ENCODE results near the gene SPHK2.
A peak's percentile ranks its signal among the peaks of the same experiment; 100 is the strongest.

The SPHK2 gene

GRCh38 chr19:48616491-48617056 is 2.7 kb upstream of the SPHK2 start:
- DNase-seq (ENCODE audit: low spot score) = no peak
- in situ Hi-C loops (cut with MboI; ENCODE audit: low pct_unique_long_range_greater_than_20kb, low sequenced_read_pairs, unreplicated experiment) = no loop called here
- no peak for TF ChIP-seq CTCF (IDR thresholded peaks at IDR 0.05; ENCODE audit: extremely low read depth, insufficient read depth, missing control alignments)

- no peak for DNase-seq (ENCODE audit: low spot score)
- in situ Hi-C loops (cut with MboI; ENCODE audit: low pct_unique_long_range_greater_than_20kb, low sequenced_read_pairs, unreplicated experiment) = no loop called here
- no peak for TF ChIP-seq CTCF (IDR thresholded peaks at IDR 0.05; ENCODE audit: extremely low read depth, insufficient read depth, missing control alignments)
Measured at GRCh38 chr19:48617146-48617937, 2.0 kb upstream of the SPHK2 start.

- no peak for DNase-seq (ENCODE audit: low spot score)
- in situ Hi-C loops (cut with MboI; ENCODE audit: low pct_unique_long_range_greater_than_20kb, low sequenced_read_pairs, unreplicated experiment) = no loop called here
- TF ChIP-seq CTCF (IDR thresholded peaks at IDR 0.05; ENCODE audit: extremely low read depth, insufficient read depth, missing control alignments) = no peak
Measured at GRCh38 chr19:48618278-48618915, 909 bp upstream of the SPHK2 start.

- TF ChIP-seq CTCF (IDR thresholded peaks at IDR 0.05; ENCODE audit: extremely low read depth, insufficient read depth, missing control alignments) = no peak
- no peak for DNase-seq (ENCODE audit: low spot score)
Measured at GRCh38 chr19:48619692-48620585, 633 bp downstream of the SPHK2 start.

GRCh38 chr19:48623556-48624066 is 4.3 kb downstream of the SPHK2 start:
- TF ChIP-seq CTCF (IDR thresholded peaks at IDR 0.05; ENCODE audit: extremely low read depth, insufficient read depth, missing control alignments) = no peak
- in situ Hi-C loops (cut with MboI; ENCODE audit: low pct_unique_long_range_greater_than_20kb, low sequenced_read_pairs, unreplicated experiment) = no loop called here
- no peak for DNase-seq (ENCODE audit: low spot score)

More at GRCh38 chr19:48619692-48620585, 633 bp downstream of the SPHK2 start:
- in situ Hi-C loops (cut with MboI; ENCODE audit: low pct_unique_long_range_greater_than_20kb, low sequenced_read_pairs, unreplicated experiment) = no loop called here

GRCh38 chr19:48624067-48624594 is 4.8 kb downstream of the SPHK2 start:
- in situ Hi-C loops (cut with MboI; ENCODE audit: low pct_unique_long_range_greater_than_20kb, low sequenced_read_pairs, unreplicated experiment) = no loop called here
- no peak for TF ChIP-seq CTCF (IDR thresholded peaks at IDR 0.05; ENCODE audit: extremely low read depth, insufficient read depth, missing control alignments)
- DNase-seq (ENCODE audit: low spot score) = peak; percentile 96
